D341Med (cell line): ENCODE results near the gene CD101.

ENCODE experiments used
- DNase-seq: peaks from one replicate; pipeline ENCODE4 v3.0.0; 2012; ENCODE audit warnings: low spot score

Gene CD101

DNA sequence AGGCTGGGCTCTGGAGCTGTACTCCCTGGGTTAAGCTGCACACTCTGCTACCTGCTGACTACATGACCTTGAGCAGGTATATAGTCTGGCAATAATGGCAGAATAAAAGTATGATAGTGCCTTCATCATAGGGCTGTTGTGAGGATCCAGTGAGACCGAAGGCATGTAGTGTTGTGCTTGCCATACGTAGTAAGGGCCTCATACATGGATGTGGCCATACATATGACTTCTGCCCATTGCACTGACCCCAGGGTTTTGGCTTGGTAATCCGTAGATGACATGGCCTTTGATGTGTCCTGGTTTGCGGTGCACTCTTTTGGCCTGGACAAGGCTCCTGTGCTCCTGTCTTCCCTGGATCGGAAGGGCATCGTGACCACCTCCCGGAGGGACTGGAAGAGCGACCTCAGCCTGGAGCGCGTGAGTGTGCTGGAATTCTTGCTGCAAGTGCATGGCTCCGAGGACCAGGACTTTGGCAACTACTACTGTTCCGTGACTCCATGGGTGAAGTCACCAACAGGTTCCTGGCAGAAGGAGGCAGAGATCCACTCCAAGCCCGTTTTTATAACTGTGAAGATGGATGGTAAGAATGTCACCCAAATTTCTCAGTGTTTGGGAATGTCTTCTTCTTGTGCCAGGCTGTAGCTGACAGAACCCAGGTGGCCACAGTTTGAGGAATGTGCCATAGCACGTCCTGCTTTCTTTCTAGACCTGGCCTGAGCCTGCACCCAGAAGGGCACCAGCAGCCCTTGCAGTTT, 17.0 kb upstream of the CD101 start:
- DNase-seq, result no peak

- no peak for DNase-seq
Measured at GRCh38 chr1:116986421-116987255, 14.9 kb upstream of the CD101 start.

- no peak for DNase-seq
Measured at GRCh38 chr1:116987256-116987555, 14.4 kb upstream of the CD101 start.

- DNase-seq, result no peak
Measured at GRCh38 chr1:116988248-116988647, 13.3 kb upstream of the CD101 start.

GRCh38 chr1:116988908-116989307, 12.7 kb upstream of the CD101 start:
- DNase-seq, result no peak

DNA sequence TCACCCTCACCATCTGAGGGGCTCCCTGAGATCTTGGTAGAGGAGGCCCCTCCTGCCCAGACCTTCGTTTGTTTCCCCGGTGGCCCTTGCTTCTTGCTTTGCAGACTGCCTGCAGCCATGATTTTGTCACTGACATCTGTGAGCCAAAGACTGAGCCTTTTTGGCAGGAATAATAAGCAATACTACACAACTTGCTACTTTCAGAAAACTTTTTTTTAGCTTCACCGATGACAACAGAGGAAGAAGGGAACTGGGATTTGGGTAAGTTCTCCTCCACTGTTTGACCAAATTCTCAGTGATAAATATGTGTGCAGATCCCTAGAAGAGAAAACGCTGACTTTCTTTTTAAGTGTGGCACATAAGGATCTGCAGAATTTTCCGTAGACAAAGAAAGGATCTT, 11.7 kb upstream of the CD101 start:
- no peak for DNase-seq

DNA sequence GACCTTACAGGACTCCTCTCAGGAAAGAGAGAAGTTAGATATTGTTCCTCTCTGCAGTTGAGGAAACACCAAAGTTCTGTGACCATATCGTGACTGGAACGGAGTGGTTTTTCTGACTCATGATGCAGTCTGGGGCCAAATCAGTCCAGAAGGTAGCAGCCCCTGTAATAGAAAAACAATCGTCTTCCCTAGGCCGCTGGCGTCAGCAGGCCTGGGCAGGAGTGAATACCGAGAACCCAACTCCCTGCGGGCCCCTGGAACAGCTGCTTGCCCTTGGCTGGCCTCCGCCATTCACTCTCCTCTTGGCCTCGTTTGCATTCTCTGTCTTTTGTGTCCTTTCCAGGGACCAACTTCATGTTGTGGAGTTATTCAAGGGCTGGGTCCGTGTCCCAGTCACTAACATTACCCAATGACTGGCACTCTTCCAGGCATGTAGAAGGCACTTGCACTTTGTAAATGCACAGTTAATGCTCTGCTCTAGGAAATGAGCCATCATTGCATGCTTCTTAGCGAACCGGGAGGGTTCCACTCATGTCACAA, 10.9 kb upstream of the CD101 start:
- no peak for DNase-seq

GRCh38 chr1:116991171-116991845, 10.3 kb upstream of the CD101 start:
- DNase-seq, result no peak

DNA sequence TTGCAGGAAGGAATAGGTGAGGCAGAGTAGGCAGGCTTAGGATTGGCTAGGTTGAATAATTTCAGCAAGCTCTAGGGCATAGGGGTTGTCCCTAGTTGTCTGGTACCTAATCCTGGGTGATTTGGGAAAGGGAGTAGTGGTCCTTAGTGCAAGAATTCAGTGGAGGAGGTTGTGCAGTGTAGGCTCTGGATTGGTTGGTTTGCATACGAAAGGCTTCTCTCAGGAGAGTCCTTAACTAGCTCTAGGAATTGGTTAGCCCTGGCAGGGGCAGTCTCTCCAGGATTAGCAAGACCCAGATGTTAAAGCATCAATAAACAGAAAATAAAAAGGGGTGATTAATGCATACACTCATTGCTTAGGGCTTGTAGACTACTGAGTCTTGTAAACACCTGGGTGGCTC, 9.6 kb upstream of the CD101 start:
- no peak for DNase-seq

GRCh38 chr1:116993286-116993685, 8.3 kb upstream of the CD101 start:
- no peak for DNase-seq

GRCh38 chr1:116994411-116994810, 7.1 kb upstream of the CD101 start:
- DNase-seq, result no peak

GRCh38 chr1:116997066-116997465, 4.5 kb upstream of the CD101 start:
- DNase-seq, result no peak

- DNase-seq, result no peak
Measured at GRCh38 chr1:116997636-116998035, 3.9 kb upstream of the CD101 start.

GRCh38 chr1:116999596-116999995, 2.0 kb upstream of the CD101 start:
- DNase-seq, result no peak

DNA sequence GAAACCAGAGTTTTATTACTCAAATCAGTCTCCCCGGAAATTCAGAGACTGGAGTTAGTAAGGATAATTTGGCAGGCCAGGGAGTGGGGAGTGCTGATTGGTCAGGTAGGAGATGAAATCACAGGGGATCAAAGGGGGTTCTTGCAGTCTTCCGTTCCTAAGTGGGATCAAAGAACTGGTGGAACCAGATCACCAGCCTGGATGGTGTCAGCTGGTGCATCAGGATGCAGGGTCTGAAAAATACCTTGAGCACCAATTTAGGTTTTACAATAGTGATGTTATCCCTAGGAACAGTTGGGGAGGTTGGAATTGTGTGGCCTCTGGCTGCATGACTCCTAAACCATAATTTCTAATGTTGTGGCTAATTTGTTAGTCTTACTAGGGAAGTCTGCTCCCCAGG, 1.4 kb upstream of the CD101 start:
- DNase-seq, result no peak

DNA sequence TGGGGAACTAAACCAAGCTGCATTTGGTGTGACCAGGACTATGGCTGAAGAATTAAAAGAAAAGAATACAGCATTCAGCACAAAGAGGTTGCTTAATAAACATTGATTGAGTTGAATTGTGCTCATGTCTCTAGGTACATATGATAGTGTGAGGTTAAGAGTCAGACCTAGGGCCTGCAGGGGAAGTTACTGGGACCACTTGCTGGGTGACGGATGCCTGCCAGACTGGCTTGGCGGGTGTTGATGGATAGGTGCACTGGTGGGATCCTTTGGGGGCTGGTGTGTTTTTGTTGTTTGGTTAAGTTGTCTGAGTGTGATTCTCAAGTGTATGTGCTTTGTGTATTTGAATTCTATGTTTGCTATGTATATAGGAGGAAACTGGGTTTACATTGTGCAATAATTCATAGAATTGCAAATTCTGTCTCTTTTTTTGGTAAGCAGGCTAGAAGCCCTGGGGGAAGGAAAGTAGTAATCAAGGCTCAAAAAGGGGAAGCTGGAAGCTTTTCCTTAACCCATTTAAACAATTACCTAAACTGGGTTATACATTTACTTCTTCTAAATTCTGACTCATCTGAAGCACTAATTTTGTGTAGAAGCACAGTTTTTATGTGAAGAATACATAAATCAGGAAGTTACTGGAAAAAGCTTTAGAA, 1.8 kb downstream of the CD101 start:
- DNase-seq, result no peak

- DNase-seq, result no peak
Measured at GRCh38 chr1:117007719-117008013, 6.1 kb downstream of the CD101 start.

GRCh38 chr1:117008656-117009055, 7.1 kb downstream of the CD101 start:
- no peak for DNase-seq

- DNase-seq, result no peak
Measured at GRCh38 chr1:117009132-117009531, 7.6 kb downstream of the CD101 start.

GRCh38 chr1:117010310-117010969, 8.9 kb downstream of the CD101 start:
- no peak for DNase-seq

DNA sequence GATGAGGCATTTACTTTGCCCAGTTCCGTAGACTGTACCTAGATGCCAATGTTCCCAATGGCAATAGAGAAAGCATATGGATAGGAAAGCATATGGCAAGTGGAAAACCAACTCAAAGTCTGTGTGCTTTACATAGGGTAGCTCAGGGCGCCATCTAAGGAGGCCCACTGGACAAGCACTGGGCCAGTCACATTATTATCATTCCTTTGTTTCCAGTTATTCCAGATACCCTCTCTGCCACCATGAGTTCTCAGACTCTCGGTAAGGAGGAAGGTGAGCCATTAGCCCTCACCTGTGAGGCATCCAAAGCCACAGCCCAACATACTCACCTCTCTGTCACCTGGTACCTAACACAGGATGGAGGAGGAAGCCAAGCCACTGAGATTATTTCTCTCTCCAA, 9.8 kb downstream of the CD101 start:
- no peak for DNase-seq

DNA sequence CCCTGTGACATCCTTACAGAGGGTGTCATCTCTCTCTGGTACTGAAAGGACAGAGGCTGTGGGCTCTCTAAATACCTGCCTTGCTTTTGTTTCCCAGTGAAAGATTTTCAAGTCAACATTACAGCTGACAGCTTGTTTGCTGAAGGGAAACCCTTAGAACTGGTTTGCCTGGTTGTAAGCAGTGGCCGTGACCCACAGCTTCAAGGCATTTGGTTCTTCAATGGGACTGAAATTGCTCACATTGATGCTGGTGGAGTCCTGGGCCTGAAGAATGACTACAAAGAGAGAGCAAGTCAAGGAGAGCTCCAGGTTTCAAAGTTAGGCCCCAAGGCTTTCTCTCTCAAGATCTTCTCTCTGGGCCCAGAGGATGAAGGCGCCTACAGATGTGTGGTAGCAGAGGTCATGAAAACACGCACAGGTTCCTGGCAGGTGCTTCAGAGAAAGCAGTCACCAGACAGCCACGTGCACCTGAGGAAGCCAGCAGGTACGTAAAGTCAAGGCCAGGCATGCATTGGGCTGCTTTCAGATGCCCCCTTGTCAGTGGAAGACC, 11.8 kb downstream of the CD101 start:
- DNase-seq, result no peak
